H1 (cell line): ENCODE data around the gene MANSC4. TPM values are rescaled to one million over a fixed set of nuclear protein-coding genes. Genes with fewer than 3 reads are reported as not detected.

Source experiments
- GABPA ChIP-seq: IDR thresholded peaks from 2 replicates; pipeline ENCODE4 v1.6.1; 2011; ENCODE audit warnings: mild to moderate bottlenecking, low read length, moderate library complexity, borderline replicate concordance; ENCODE audit not compliant: insufficient read depth
- JUN ChIP-seq: IDR thresholded peaks from 2 replicates; pipeline ENCODE4 v1.6.1; 2011; ENCODE audit warnings: low read depth, mild to moderate bottlenecking, improper control_type of control experiment, low read length
- MAFK ChIP-seq: IDR thresholded peaks from 2 replicates; pipeline ENCODE4 v1.6.1; 2012; ENCODE audit warnings: low read depth, mild to moderate bottlenecking, improper control_type of control experiment, low read length
- NANOG ChIP-seq: IDR thresholded peaks from 2 replicates; pipeline ENCODE4 v1.6.1; 2011; ENCODE audit warnings: low read length, low read depth, mild to moderate bottlenecking, inconsistent platforms; ENCODE audit not compliant: insufficient read depth, poor library complexity, severe bottlenecking
- RNF2 ChIP-seq: fragments of 200-900, 300-1000 bp; sonication (generic); IDR thresholded peaks from 2 replicates; pipeline ENCODE4 v1.7.1; 2016; ENCODE audit warnings: borderline replicate concordance, low read depth, mild to moderate bottlenecking, antibody characterized with exemption, low read length; ENCODE audit not compliant: poor library complexity, severe bottlenecking; ENCODE audit errors: missing control alignments
- SRF ChIP-seq: IDR thresholded peaks from 2 replicates; pipeline ENCODE4 v1.6.1; 2011; ENCODE audit warnings: mild to moderate bottlenecking, low read depth, low read length, moderate library complexity
- SUZ12 ChIP-seq: fragments of 200-600 bp; sonication (generic); IDR thresholded peaks from 2 replicates; pipeline ENCODE4 v1.6.1; 2012; ENCODE audit warnings: mild to moderate bottlenecking, inconsistent platforms, low read length, moderate library complexity, mixed read lengths
- TCF12 ChIP-seq: IDR thresholded peaks from 2 replicates; pipeline ENCODE4 v1.6.1; 2011; ENCODE audit warnings: low read depth, mild to moderate bottlenecking, low read length
- ZNF274 ChIP-seq: IDR thresholded peaks from 2 replicates; pipeline ENCODE4 v1.7.0; 2012; ENCODE audit warnings: low read length, borderline replicate concordance; ENCODE audit errors: extremely low read depth
- polyA plus RNA-seq, 7 experiments: library from polyadenylated mRNA; depleted of rRNA in 3 of 7; stranded (reverse) in 5 of 7; unstranded in 2 of 7; fragments of >200 nt in 5 of 7; fragments of 200-250 nt in 2 of 7; gene quantifications; 1 replicate in 5 of 7; 2 replicates in 1 of 7; 4 replicates in 1 of 7; pipeline versions ENCODE4 v1.2.1 to v1.2.3, GENCODE V29; 2011 to 2013; ENCODE audit warnings: missing spikeins in 2 of 7, mixed read lengths in 2 of 7
- total RNA-seq: library from RNA; stranded (reverse); fragmentation: NEBNext Ultra II Directional; extraction: Animal tissue kit (Norgen Biotek cat#: 25700); gene quantifications from 2 replicates; pipeline ENCODE4 v1.2.1, GENCODE V29; 2021
- TF ChIP-seq, protein P1 (sequence below): fragments of 300-600 bp; sonication (generic); IDR thresholded peaks from 2 replicates; pipeline ENCODE4 v1.7.1; 2012; ENCODE audit warnings: low read length, moderate library complexity, mild to moderate bottlenecking, inconsistent platforms; ENCODE audit not compliant: insufficient replicate concordance

MANSC4 gene
- total and polyA plus RNA-seq, 2 of the 8 experiments (the other 6 are each of a cell fraction or from before 2014, with no cell fraction given): not detected

DNA sequence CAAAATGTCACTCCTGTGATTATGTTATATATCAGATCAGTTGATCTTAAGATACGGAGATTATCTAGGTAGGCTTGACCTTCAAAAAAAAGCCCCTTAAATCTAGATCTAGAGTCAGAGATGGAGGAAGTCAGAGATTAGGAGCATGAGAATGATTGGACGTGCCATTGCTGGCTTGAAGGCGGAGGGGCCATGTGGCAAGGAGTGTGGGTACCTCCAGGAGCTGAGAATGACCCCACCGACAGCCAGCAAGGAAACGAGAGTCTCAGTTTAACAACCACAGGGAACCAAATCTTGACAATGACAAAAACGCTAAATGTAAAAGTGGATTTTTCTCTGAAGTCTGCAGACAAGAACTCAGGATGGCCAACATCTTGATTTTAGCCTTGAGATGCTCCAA, 32.5 kb upstream of the MANSC4 start (continued):
- TF ChIP-seq, protein P1, sequence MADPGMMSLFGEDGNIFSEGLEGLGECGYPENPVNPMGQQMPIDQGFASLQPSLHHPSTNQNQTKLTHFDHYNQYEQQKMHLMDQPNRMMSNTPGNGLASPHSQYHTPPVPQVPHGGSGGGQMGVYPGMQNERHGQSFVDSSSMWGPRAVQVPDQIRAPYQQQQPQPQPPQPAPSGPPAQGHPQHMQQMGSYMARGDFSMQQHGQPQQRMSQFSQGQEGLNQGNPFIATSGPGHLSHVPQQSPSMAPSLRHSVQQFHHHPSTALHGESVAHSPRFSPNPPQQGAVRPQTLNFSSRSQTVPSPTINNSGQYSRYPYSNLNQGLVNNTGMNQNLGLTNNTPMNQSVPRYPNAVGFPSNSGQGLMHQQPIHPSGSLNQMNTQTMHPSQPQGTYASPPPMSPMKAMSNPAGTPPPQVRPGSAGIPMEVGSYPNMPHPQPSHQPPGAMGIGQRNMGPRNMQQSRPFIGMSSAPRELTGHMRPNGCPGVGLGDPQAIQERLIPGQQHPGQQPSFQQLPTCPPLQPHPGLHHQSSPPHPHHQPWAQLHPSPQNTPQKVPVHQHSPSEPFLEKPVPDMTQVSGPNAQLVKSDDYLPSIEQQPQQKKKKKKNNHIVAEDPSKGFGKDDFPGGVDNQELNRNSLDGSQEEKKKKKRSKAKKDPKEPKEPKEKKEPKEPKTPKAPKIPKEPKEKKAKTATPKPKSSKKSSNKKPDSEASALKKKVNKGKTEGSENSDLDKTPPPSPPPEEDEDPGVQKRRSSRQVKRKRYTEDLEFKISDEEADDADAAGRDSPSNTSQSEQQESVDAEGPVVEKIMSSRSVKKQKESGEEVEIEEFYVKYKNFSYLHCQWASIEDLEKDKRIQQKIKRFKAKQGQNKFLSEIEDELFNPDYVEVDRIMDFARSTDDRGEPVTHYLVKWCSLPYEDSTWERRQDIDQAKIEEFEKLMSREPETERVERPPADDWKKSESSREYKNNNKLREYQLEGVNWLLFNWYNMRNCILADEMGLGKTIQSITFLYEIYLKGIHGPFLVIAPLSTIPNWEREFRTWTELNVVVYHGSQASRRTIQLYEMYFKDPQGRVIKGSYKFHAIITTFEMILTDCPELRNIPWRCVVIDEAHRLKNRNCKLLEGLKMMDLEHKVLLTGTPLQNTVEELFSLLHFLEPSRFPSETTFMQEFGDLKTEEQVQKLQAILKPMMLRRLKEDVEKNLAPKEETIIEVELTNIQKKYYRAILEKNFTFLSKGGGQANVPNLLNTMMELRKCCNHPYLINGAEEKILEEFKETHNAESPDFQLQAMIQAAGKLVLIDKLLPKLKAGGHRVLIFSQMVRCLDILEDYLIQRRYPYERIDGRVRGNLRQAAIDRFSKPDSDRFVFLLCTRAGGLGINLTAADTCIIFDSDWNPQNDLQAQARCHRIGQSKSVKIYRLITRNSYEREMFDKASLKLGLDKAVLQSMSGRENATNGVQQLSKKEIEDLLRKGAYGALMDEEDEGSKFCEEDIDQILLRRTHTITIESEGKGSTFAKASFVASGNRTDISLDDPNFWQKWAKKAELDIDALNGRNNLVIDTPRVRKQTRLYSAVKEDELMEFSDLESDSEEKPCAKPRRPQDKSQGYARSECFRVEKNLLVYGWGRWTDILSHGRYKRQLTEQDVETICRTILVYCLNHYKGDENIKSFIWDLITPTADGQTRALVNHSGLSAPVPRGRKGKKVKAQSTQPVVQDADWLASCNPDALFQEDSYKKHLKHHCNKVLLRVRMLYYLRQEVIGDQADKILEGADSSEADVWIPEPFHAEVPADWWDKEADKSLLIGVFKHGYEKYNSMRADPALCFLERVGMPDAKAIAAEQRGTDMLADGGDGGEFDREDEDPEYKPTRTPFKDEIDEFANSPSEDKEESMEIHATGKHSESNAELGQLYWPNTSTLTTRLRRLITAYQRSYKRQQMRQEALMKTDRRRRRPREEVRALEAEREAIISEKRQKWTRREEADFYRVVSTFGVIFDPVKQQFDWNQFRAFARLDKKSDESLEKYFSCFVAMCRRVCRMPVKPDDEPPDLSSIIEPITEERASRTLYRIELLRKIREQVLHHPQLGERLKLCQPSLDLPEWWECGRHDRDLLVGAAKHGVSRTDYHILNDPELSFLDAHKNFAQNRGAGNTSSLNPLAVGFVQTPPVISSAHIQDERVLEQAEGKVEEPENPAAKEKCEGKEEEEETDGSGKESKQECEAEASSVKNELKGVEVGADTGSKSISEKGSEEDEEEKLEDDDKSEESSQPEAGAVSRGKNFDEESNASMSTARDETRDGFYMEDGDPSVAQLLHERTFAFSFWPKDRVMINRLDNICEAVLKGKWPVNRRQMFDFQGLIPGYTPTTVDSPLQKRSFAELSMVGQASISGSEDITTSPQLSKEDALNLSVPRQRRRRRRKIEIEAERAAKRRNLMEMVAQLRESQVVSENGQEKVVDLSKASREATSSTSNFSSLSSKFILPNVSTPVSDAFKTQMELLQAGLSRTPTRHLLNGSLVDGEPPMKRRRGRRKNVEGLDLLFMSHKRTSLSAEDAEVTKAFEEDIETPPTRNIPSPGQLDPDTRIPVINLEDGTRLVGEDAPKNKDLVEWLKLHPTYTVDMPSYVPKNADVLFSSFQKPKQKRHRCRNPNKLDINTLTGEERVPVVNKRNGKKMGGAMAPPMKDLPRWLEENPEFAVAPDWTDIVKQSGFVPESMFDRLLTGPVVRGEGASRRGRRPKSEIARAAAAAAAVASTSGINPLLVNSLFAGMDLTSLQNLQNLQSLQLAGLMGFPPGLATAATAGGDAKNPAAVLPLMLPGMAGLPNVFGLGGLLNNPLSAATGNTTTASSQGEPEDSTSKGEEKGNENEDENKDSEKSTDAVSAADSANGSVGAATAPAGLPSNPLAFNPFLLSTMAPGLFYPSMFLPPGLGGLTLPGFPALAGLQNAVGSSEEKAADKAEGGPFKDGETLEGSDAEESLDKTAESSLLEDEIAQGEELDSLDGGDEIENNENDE: no peak
- no peak for TF ChIP-seq RNF2
- no peak for TF ChIP-seq SUZ12
- no peak for TF ChIP-seq MAFK
- no peak for TF ChIP-seq TCF12
- no peak for TF ChIP-seq SRF
- no peak for TF ChIP-seq GABPA
- no peak for TF ChIP-seq NANOG
- TF ChIP-seq JUN: no peak
- TF ChIP-seq ZNF274: no peak
